ENCODE data around the gene EIPR1.

The EIPR1 gene

DNA sequence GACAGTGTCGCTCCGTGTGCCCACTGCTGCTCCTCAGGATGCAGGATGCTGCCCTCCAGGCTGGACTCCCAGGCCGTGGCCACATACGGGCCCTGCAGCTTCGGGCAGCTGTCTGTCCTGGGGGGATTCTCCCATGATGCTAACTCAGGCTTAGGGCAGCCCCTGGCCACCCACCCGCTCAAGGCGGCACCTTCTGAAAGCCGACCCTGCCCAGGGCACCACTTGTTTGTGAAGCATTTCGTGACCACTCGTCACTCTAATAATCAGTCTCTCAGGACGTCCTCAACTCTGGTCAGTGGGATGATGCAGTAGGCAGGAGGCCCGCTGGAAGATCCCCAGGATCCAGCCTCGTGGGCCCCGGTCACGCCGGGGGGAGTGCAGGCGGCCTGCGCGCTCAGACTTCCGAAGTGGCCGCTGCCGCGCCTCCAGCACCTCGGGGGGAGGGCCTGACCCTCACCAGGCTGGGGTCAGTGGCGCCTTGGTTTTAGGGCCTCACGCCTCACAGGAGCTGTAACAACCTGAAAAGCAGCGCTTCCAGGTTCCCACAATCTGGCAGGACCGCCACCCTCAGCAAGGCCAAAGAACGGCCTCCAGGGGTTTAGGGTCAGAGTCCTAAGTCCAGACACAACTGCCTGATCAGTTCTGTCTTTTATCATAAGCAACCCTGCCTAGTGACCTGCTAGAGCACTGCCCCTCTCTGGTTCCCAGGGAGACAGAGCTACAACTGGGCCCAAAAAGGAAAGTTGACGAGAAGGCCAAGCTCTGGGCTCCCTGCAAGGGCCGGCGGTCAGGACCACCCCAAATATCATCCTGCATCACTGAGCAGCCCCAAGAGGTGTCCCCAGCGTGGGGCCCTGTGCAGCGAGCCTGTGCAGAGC, 53.0 kb downstream of the EIPR1 start:
- H3K27me3 ChIP-seq (ENCODE audit: control insufficient read depth in 1 of 2, insufficient read depth in 2 of 2, low read length in 2 of 2): no peaks in the 10 kb centered on the region
- H3K4me3 ChIP-seq (ENCODE audit: low read length in 2 of 2): no peak overlapping the region
- no peaks in the 10 kb centered on the region for H3K36me3 ChIP-seq (ENCODE audit: control insufficient read depth in 2 of 2, insufficient read depth in 2 of 2, low read length in 2 of 2)
- no peaks in the 10 kb centered on the region for H3K9me3 ChIP-seq (ENCODE audit: control insufficient read depth in 2 of 2, low read length in 2 of 2)
- H3K4me1 ChIP-seq (ENCODE audit: control insufficient read depth, insufficient read depth, low read length): no peaks in the 10 kb centered on the region
- no peak overlapping the region for H3K9ac ChIP-seq (ENCODE audit: low read length in 2 of 2)
- H3K27ac ChIP-seq (ENCODE audit: low read length): no peak overlapping the region

DNA sequence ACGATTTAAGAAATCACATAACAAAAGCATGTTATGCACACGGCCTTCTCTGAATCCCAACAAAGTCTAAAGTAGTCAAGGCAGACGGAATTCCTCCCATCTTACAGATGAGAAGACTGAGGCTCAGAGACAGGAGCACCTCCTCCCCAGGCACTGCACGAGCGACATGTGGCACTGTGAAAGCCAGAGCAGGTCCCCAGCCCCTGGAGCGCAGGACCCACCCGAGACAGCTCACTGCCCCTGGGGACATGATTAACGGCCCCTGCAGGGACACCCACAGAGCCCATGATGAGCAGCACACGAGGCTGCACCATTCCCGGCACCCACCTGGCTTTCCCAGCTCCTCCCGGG, 53.6 kb downstream of the EIPR1 start:
- no peak overlapping the region for H3K27ac ChIP-seq (ENCODE audit: low read length)
- H3K9ac ChIP-seq (ENCODE audit: low read length in 2 of 2): no peak overlapping the region
- no peaks in the 10 kb centered on the region for H3K9me3 ChIP-seq (ENCODE audit: control insufficient read depth in 2 of 2, low read length in 2 of 2)
- no peaks in the 10 kb centered on the region for H3K36me3 ChIP-seq (ENCODE audit: control insufficient read depth in 2 of 2, insufficient read depth in 2 of 2, low read length in 2 of 2)
- H3K4me3 ChIP-seq (ENCODE audit: low read length in 2 of 2): no peak overlapping the region
- H3K4me1 ChIP-seq (ENCODE audit: control insufficient read depth, insufficient read depth, low read length): no peaks in the 10 kb centered on the region
- H3K27me3 ChIP-seq (ENCODE audit: control insufficient read depth in 1 of 2, insufficient read depth in 2 of 2, low read length in 2 of 2): no peaks in the 10 kb centered on the region

DNA sequence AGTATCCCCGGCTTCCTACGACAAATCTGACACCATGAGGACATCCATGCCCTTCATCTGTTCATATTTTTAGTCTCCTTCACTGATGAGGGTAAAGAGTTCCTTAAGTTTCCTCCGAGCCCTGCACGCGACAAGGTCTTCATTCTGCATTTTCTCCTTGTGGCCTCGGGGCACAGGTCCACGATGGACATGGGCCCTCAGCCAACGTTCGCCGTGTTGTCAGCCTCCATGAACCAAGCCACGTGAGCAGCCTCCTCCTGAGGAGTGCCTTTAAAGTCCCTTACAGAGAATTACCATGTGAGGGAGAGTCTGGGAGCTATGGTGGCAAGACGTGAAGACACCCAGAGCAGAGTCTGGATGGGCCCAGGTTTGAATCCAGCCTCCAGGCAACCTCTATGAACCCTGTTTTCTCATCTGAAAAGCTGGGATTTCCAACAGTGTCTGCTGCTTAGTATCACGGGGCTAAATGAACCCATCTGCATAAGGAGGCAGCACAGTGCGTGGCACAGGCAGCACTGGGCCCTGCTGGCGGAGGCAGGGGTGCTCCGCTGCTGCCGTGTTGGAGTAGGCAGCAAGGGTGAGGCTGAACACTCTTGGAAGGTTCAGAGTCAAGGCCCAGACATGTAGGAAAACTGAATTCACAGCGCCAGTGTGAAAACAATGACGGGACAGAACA, 54.1 kb downstream of the EIPR1 start:
- no peaks in the 10 kb centered on the region for H3K4me1 ChIP-seq (ENCODE audit: control insufficient read depth, insufficient read depth, low read length)
- H3K36me3 ChIP-seq (ENCODE audit: control insufficient read depth in 2 of 2, insufficient read depth in 2 of 2, low read length in 2 of 2): no peaks in the 10 kb centered on the region
- no peaks in the 10 kb centered on the region for H3K27me3 ChIP-seq (ENCODE audit: control insufficient read depth in 1 of 2, insufficient read depth in 2 of 2, low read length in 2 of 2)
- H3K9me3 ChIP-seq (ENCODE audit: control insufficient read depth in 2 of 2, low read length in 2 of 2): no peaks in the 10 kb centered on the region
- H3K4me3 ChIP-seq (ENCODE audit: low read length in 2 of 2): no peak overlapping the region
- no peak overlapping the region for H3K9ac ChIP-seq (ENCODE audit: low read length in 2 of 2)
- H3K27ac ChIP-seq (ENCODE audit: low read length): no peak overlapping the region

DNA sequence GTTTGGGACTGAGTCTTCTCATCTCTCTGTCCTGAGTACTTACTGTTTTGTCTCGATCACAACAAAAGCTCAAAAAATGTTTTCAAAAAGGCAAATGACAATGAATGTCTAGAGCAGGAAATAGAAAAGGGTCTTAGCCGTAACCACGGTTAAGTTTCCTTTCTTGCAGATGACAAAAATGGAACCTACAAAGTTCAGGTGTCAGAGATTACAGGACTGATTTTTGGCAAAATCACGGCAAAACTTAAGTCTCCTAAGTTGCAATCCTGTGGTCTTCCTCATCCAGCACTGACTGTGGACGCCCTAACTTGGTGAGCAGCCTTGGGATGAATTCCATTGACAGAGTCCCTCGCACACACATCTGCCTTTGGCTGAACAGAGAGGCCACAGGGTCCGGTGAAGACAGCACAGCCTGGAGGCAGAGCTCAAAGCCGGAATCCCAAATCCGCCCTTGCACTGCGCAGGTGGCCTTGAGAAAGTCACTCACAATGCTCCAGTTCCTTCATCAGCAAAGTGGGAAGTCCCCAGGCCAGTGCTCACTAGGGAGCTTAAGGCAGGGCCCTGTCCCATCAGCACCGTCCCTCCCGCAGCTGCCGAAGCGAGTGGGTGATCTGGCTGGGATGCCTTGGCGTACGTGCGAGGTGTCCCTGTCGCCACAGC, 55.2 kb downstream of the EIPR1 start:
- Histone ChIP-seq H3K9ac (ENCODE audit: low read length in 2 of 2) (no peak overlapping the region), H3K36me3 (ENCODE audit: control insufficient read depth in 2 of 2, insufficient read depth in 2 of 2, low read length in 2 of 2) (no peaks in the 10 kb centered on the region), H3K4me3 (ENCODE audit: low read length in 2 of 2) (no peak overlapping the region), H3K9me3 (ENCODE audit: control insufficient read depth in 2 of 2, low read length in 2 of 2) (no peaks in the 10 kb centered on the region), H3K4me1 (ENCODE audit: control insufficient read depth, insufficient read depth, low read length) (no peaks in the 10 kb centered on the region), H3K27me3 (ENCODE audit: control insufficient read depth in 1 of 2, insufficient read depth in 2 of 2, low read length in 2 of 2) (no peaks in the 10 kb centered on the region), H3K27ac (ENCODE audit: low read length) (no peak overlapping the region)

DNA sequence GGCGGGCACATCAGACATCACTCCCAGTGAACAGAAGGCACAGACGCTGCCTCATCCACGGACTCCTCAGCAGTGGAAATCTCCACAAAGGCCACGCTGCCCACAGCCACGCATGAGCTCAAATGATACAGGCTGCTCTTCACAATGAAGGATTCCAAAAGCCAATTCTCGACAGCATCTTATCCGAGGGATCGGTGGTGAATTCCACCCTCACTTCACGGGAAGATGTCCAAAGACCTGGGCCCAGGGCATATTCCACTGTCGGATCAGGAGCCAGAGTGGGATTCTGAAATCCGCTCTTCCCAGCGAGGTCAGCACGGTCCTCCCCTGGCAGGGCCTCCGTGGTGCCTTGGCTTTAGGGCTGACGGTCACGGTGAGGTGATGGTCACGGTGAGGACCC, 55.8 kb downstream of the EIPR1 start:
- Histone ChIP-seq H3K27ac (ENCODE audit: low read length) (no peak overlapping the region), H3K9ac (ENCODE audit: low read length in 2 of 2) (no peak overlapping the region), H3K4me3 (ENCODE audit: low read length in 2 of 2) (no peak overlapping the region), H3K4me1 (ENCODE audit: control insufficient read depth, insufficient read depth, low read length) (no peaks in the 10 kb centered on the region), H3K36me3 (ENCODE audit: control insufficient read depth in 2 of 2, insufficient read depth in 2 of 2, low read length in 2 of 2) (no peaks in the 10 kb centered on the region), H3K9me3 (ENCODE audit: control insufficient read depth in 2 of 2, low read length in 2 of 2) (no peaks in the 10 kb centered on the region), H3K27me3 (ENCODE audit: control insufficient read depth in 1 of 2, insufficient read depth in 2 of 2, low read length in 2 of 2) (no peaks in the 10 kb centered on the region)

DNA sequence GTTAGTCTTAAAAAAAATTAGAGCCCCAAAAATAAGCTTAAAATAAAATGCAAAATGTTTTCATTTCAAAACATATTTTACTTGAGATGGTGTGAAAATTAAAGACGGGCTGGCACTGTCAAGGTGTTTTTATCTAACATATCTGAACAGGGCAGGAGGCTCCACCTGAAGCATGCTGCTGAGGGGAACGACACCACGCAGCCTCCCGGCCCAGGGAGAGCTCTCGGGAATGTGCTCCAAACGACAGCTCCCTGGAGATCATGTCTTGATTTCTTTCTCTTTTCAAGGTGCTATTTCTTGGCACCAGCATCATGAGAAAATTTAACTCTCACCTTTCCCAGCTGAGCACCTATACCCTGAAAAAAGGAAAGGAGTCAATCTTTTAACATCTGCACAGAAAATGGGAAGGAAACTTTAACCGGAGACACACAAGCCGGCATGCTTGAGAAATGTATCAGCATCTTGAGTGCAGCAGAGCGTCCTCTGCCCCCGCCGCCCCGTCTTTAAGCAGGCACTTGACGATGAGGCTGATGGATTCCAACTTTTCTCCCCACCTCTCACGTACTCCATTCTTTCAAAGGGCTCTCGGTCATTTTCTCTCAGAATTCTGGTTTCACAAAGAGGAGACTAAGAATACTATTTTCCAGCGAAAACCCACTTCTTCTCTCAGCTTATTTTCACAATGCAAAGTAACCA, 56.6 kb downstream of the EIPR1 start:
- H3K9me3 ChIP-seq (ENCODE audit: control insufficient read depth in 2 of 2, low read length in 2 of 2): no peaks in the 10 kb centered on the region
- H3K36me3 ChIP-seq (ENCODE audit: control insufficient read depth in 2 of 2, insufficient read depth in 2 of 2, low read length in 2 of 2): no peaks in the 10 kb centered on the region
- no peak overlapping the region for H3K9ac ChIP-seq (ENCODE audit: low read length in 2 of 2)

DNA sequence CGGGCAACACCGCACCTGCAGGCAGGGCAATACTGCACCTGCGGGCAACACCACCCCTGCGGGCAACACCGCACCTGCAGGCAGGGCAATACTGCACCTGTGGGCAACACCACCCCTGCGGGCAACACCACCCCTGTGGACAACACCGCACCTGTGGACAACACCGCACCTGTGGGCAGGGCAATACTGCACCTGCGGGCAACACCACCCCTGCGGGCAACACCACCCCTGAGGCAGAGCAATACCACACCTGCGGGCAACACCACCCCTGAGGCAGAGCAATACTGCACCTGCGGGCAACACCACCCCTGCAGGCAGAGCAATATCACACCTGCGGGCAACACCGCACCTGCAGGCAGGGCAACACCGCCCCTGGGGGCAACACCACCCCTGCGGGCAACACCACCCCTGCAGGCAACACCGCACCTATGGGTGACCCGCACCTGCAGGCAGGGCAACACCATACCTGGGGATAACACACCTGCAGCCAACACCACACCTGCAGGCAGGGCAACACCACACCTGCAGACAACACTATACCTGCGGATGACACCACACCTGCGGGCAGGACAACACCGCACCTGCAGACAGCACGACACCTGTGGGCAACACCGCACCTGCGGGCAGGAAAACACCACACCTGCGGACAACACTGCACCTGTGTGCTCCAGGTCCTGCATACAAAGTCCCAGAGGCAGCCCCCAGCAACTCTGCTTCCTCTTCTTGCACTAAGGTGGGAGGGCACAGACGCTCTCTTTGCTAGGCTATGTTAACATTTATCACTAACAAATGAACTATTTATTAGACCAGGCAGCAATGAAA, 57.7 kb downstream of the EIPR1 start:
- H3K27me3 ChIP-seq (ENCODE audit: control insufficient read depth in 1 of 2, insufficient read depth in 2 of 2, low read length in 2 of 2): no peaks in the 10 kb centered on the region
- H3K36me3 ChIP-seq (ENCODE audit: control insufficient read depth in 2 of 2, insufficient read depth in 2 of 2, low read length in 2 of 2): no peaks in the 10 kb centered on the region
- no peak overlapping the region for H3K4me3 ChIP-seq (ENCODE audit: low read length in 2 of 2)
- H3K4me1 ChIP-seq (ENCODE audit: control insufficient read depth, insufficient read depth, low read length): no peaks in the 10 kb centered on the region
- H3K27ac ChIP-seq (ENCODE audit: low read length): no peak overlapping the region
- no peak overlapping the region for H3K9ac ChIP-seq (ENCODE audit: low read length in 2 of 2)
- H3K9me3 ChIP-seq (ENCODE audit: control insufficient read depth in 2 of 2, low read length in 2 of 2): no peaks in the 10 kb centered on the region

More for the DNA sequence above, 56.6 kb downstream of the EIPR1 start:
- Histone ChIP-seq H3K4me1 (ENCODE audit: control insufficient read depth, insufficient read depth, low read length) (no peaks in the 10 kb centered on the region), H3K27me3 (ENCODE audit: control insufficient read depth in 1 of 2, insufficient read depth in 2 of 2, low read length in 2 of 2) (no peaks in the 10 kb centered on the region), H3K4me3 (ENCODE audit: low read length in 2 of 2) (no peak overlapping the region), H3K27ac (ENCODE audit: low read length) (no peak overlapping the region)

DNA sequence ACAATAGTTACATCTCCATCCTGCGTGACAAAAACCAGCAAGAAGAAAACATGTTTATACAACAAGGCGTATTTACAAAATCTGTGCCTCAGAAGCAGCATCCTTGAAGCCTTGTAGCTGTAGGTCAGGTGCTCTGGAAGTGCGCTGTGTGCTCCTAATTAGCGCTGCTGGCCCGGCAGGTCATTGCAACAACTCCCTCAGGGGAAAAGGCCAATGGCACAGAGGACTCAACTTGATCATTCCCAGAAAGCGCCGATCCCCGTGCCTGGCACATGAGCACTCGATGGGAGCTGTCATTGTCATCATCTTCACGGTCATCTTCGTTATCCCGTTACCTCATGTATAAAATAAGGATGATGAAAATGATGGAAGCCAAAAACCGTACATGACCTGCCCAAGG, 58.5 kb downstream of the EIPR1 start:
- Histone ChIP-seq H3K27me3 (ENCODE audit: control insufficient read depth in 1 of 2, insufficient read depth in 2 of 2, low read length in 2 of 2) (no peaks in the 10 kb centered on the region), H3K27ac (ENCODE audit: low read length) (no peak overlapping the region), H3K9ac (ENCODE audit: low read length in 2 of 2) (no peak overlapping the region), H3K4me1 (ENCODE audit: control insufficient read depth, insufficient read depth, low read length) (no peaks in the 10 kb centered on the region), H3K36me3 (ENCODE audit: control insufficient read depth in 2 of 2, insufficient read depth in 2 of 2, low read length in 2 of 2) (no peaks in the 10 kb centered on the region), H3K9me3 (ENCODE audit: control insufficient read depth in 2 of 2, low read length in 2 of 2) (no peaks in the 10 kb centered on the region), H3K4me3 (ENCODE audit: low read length in 2 of 2) (no peak overlapping the region)

DNA sequence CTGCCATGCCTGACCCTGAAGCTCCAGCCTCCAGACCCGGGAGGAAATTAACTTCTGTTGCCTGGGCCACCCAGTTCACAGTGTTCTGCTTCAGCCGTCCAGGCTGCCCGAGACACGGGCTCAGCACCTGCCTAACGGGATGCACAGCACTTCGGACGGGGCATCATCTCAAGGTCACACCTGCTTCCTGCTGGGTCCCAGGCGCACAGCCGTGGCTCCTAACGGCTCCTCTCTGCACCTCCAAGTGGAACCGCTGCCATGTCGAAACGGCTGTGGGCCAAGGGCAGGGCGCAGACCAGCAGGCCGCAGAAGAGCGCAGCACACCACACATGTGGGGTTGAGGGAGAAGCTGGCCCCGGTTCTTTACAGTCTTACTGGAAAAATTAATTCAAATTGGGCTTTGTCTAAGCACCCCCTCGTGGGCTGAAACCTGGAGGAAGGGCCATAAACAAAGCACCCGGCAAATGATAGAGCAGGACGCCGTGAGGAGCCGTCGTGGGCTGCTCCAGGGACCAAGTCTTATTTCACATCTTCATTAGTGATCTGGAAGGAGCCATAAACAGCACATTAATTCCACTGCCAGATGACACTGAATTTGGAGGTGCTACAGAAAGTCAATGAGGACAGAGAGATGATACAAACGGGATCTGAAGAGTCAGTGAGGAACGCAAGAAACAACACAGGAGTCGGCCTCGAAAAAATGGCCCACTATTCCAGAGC, 59.6 kb downstream of the EIPR1 start:
- Histone ChIP-seq H3K27me3 (ENCODE audit: control insufficient read depth in 1 of 2, insufficient read depth in 2 of 2, low read length in 2 of 2) (no peaks in the 10 kb centered on the region), H3K36me3 (ENCODE audit: control insufficient read depth in 2 of 2, insufficient read depth in 2 of 2, low read length in 2 of 2) (no peaks in the 10 kb centered on the region), H3K9me3 (ENCODE audit: control insufficient read depth in 2 of 2, low read length in 2 of 2) (no peaks in the 10 kb centered on the region)

More for the DNA sequence above, 59.6 kb downstream of the EIPR1 start:
- no peak overlapping the region for H3K4me3 ChIP-seq (ENCODE audit: low read length in 2 of 2)
- no peak overlapping the region for H3K27ac ChIP-seq (ENCODE audit: low read length)
- no peak overlapping the region for H3K9ac ChIP-seq (ENCODE audit: low read length in 2 of 2)
- no peaks in the 10 kb centered on the region for H3K4me1 ChIP-seq (ENCODE audit: control insufficient read depth, insufficient read depth, low read length)
